Astrocyte (in vitro differentiated cells and primary cell): ENCODE measurements around the gene SMTNL1. TPM values are rescaled to one million over a fixed set of nuclear protein-coding genes. Genes with fewer than 3 reads are reported as not detected.
A peak's percentile ranks its signal among the peaks of the same experiment; 100 is the strongest.

Experiments
- DNase-seq: peaks from one replicate; pipeline ENCODE4 v3.0.0-alpha.2; 2010; ENCODE audit warnings: low read depth
- FAIRE-seq: peaks from 2 replicates; lab custom pipeline; 2011; peaks lifted over from hg19 to GRCh38; lab: Jason Lieb, UNC
- H2AFZ ChIP-seq: 2 replicates; pipeline ENCODE4 v1.6.0; 2012; ENCODE audit warnings: low read depth, low read length, inconsistent platforms
- H3K27ac ChIP-seq: 2 replicates; pipeline ENCODE4 v1.5.1; 2011; ENCODE audit warnings: low read depth, low read length, inconsistent platforms
- H3K27me3 ChIP-seq: 2 replicates; pipeline ENCODE4 v1.6.0; 2011; ENCODE audit warnings: low read length, inconsistent platforms; ENCODE audit not compliant: insufficient read depth
- H3K36me3 ChIP-seq: 2 replicates; pipeline ENCODE4 v1.5.1; 2011; ENCODE audit warnings: low read length, inconsistent platforms; ENCODE audit not compliant: insufficient read depth
- H3K4me1 ChIP-seq: 2 replicates; pipeline ENCODE4 v1.5.1; 2011; ENCODE audit warnings: low read length, inconsistent platforms; ENCODE audit not compliant: insufficient read depth
- H3K4me2 ChIP-seq: 2 replicates; pipeline ENCODE4 v1.6.0; 2012; ENCODE audit warnings: low read length, inconsistent platforms
- H3K4me3 ChIP-seq: 2 replicates; pipeline ENCODE4 v1.5.1; 2011; ENCODE audit warnings: low read depth, mild to moderate bottlenecking, low read length, inconsistent platforms; ENCODE audit not compliant: insufficient read depth
- H3K79me2 ChIP-seq: 2 replicates; pipeline ENCODE4 v1.6.0; 2012; ENCODE audit warnings: mild to moderate bottlenecking, low read length, inconsistent platforms; ENCODE audit not compliant: insufficient read depth
- H3K9ac ChIP-seq: 2 replicates; pipeline ENCODE4 v1.6.0; 2012; ENCODE audit warnings: mild to moderate bottlenecking, low read length, inconsistent platforms
- H3K9me3 ChIP-seq: 2 replicates; pipeline ENCODE4 v1.5.1; 2012; ENCODE audit warnings: low read depth, mild to moderate bottlenecking, low read length, inconsistent platforms; ENCODE audit not compliant: insufficient read depth
- H4K20me1 ChIP-seq: 2 replicates; pipeline ENCODE4 v1.6.0; 2012; ENCODE audit warnings: low read length, inconsistent platforms; ENCODE audit not compliant: insufficient read depth
- H3K27ac Mint-ChIP-seq: one replicate; pipeline ENCODE4 v1.8.0; 2021; ENCODE audit warnings: mild to moderate bottlenecking, mixed read lengths; ENCODE audit not compliant: unreplicated experiment
- H3K27me3 Mint-ChIP-seq: one replicate; pipeline ENCODE4 v1.8.0; 2021; ENCODE audit warnings: low read depth, mixed read lengths; ENCODE audit not compliant: unreplicated experiment
- H3K36me3 Mint-ChIP-seq: one replicate; pipeline ENCODE4 v1.8.0; 2021; ENCODE audit warnings: low read depth, mixed read lengths; ENCODE audit not compliant: unreplicated experiment
- H3K4me1 Mint-ChIP-seq: one replicate; pipeline ENCODE4 v1.8.0; 2021; ENCODE audit warnings: low read depth, mixed read lengths; ENCODE audit not compliant: unreplicated experiment
- H3K4me3 Mint-ChIP-seq: one replicate; pipeline ENCODE4 v1.8.0; 2021; ENCODE audit warnings: mild to moderate bottlenecking, moderate library complexity, mixed read lengths; ENCODE audit not compliant: unreplicated experiment
- H3K9me3 Mint-ChIP-seq: one replicate; pipeline ENCODE4 v1.8.0; 2021; ENCODE audit warnings: mild to moderate bottlenecking, mixed read lengths; ENCODE audit not compliant: unreplicated experiment
- EZH2 ChIP-seq: IDR thresholded peaks from 2 replicates; pipeline ENCODE4 v1.6.1; 2012; ENCODE audit warnings: mild to moderate bottlenecking, low read length, inconsistent platforms; ENCODE audit not compliant: insufficient read depth
- total RNA-seq: library from RNA; stranded (reverse); gene quantifications from 2 replicates; pipeline ENCODE4 v1.2.1, GENCODE V29; 2021
- TF ChIP-seq, protein P1 (sequence below): IDR thresholded peaks from 2 replicates; pipeline ENCODE4 v1.5.1; 2011; ENCODE audit warnings: low read depth, mild to moderate bottlenecking, inconsistent platforms, low read length, moderate library complexity; ENCODE audit not compliant: insufficient read depth

The SMTNL1 gene
- total RNA-seq, 1 donor from 2014 or later: not detected

DNA sequence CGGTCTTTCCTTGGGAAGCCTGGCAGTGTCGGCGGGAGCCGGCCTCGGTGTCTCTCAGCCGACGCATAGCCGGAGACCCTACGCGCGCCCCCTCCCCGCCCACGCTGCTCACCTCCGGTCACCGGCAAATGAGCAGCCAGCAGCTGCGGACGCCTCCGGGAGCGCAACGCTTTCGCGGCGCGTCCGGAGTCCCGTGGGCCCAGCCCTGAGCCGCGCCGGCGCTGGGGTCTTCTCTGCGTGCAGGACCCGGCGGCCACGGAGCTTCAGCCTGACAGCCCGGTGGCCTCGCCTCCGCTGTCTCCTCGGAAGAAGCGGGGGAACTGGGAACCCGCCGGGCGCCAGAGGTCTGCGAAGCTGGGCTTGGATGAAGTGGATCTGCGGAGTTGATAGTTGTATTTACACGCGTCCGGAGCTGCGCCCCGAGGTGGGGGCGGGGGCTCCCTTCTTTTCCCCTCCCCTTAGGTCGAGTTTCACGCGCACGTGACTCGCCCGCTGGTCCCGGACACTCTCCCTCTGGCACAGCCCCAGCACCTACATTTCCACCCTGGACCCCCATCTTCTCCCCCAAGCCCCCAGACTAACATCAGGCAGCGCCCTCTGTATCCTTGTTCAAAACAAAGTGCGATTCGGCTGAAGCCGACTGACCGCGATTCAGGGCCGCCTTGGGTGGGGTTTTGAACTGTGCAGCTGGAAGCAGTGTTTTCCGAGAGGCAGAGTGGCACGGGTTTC lies 21.9 kb upstream of the SMTNL1 start, which contains the start of gene SLC43A1:
Gene SLC43A1 (minus strand): TSS at position 371 of the 729 bp plus-strand sequence. CDS start 1,591 bp downstream, outside the sequence.
- Histone ChIP-seq H3K4me3 (peak within 1 kb of the TSS; percentile 73), H3K9me3 (no peaks in the 10 kb centered on the region), H3K36me3 (no peaks in the 10 kb centered on the region), H4K20me1 (peaks cover 7% of the 10 kb centered on the region), H3K27ac (no peak within 1 kb of the TSS), H3K4me1 (peaks cover 11% of the 10 kb centered on the region), H3K4me2 (peak within 1 kb of the TSS; percentile 92), H3K27me3 (no peaks in the 10 kb centered on the region), H3K79me2 (no peaks in the 10 kb centered on the region), H2AFZ (peak within 1 kb of the TSS; percentile 85), H3K9ac (peak within 1 kb of the TSS; percentile 76)
- peak; percentile 39 for DNase-seq
- Mint-ChIP-seq H3K27me3 (peaks cover 24% of the 10 kb centered on the region), H3K4me1 (no peaks in the 10 kb centered on the region), H3K36me3 (no peaks in the 10 kb centered on the region), H3K4me3 (peak within 1 kb of the TSS; percentile 94), H3K27ac (no peak within 1 kb of the TSS), H3K9me3 (no peaks in the 10 kb centered on the region)
- FAIRE-seq: no peak
- TF ChIP-seq, protein P1, sequence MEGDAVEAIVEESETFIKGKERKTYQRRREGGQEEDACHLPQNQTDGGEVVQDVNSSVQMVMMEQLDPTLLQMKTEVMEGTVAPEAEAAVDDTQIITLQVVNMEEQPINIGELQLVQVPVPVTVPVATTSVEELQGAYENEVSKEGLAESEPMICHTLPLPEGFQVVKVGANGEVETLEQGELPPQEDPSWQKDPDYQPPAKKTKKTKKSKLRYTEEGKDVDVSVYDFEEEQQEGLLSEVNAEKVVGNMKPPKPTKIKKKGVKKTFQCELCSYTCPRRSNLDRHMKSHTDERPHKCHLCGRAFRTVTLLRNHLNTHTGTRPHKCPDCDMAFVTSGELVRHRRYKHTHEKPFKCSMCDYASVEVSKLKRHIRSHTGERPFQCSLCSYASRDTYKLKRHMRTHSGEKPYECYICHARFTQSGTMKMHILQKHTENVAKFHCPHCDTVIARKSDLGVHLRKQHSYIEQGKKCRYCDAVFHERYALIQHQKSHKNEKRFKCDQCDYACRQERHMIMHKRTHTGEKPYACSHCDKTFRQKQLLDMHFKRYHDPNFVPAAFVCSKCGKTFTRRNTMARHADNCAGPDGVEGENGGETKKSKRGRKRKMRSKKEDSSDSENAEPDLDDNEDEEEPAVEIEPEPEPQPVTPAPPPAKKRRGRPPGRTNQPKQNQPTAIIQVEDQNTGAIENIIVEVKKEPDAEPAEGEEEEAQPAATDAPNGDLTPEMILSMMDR: no peak
- no peak for TF ChIP-seq EZH2

- no peak for FAIRE-seq
- H2AFZ ChIP-seq: peak overlapping the region; percentile 85
- peaks cover 11% of the 10 kb centered on the region for H3K4me1 ChIP-seq
- H3K27ac ChIP-seq: no peak overlapping the region
- no peaks in the 10 kb centered on the region for H3K36me3 ChIP-seq
- H3K27ac Mint-ChIP-seq: no peak overlapping the region
- H3K9me3 Mint-ChIP-seq: no peaks in the 10 kb centered on the region
- H3K9me3 ChIP-seq: no peaks in the 10 kb centered on the region
- no peaks in the 10 kb centered on the region for H3K79me2 ChIP-seq
- TF ChIP-seq EZH2: no peak
- TF ChIP-seq, protein P1: no peak
- H3K4me1 Mint-ChIP-seq: no peaks in the 10 kb centered on the region
- peak overlapping the region; percentile 92 for H3K4me2 ChIP-seq
- peaks cover 7% of the 10 kb centered on the region for H4K20me1 ChIP-seq
- H3K4me3 ChIP-seq: peak overlapping the region; percentile 73
- H3K36me3 Mint-ChIP-seq: no peaks in the 10 kb centered on the region
- H3K27me3 Mint-ChIP-seq: peaks cover 24% of the 10 kb centered on the region
- H3K4me3 Mint-ChIP-seq: peak overlapping the region; percentile 94
- H3K27me3 ChIP-seq: no peaks in the 10 kb centered on the region
- peak overlapping the region; percentile 76 for H3K9ac ChIP-seq
- DNase-seq: no peak
These were observed 21.3 kb upstream of the SMTNL1 start for GRCh38 chr11:57516061-57516443.

DNA sequence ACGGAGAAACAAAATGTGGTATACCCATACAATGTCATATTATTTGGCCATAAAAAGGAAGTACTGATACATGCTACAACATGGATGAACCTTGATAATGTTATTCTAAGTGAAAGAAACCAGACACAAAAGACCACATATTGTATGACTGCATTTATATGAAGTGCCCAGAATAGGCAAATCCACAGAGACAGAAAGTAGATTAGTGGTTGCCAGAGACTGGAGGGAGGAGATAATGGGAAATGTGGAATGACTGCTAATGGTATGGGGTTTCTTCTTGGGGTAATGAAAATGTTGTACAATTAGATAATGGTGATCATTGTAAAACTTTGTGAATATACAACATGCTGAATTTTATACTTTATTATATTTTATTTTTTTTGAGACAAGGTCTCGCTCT lies 16.3 kb upstream of the SMTNL1 start:
- H3K4me3 ChIP-seq: no peak overlapping the region
- DNase-seq (no peak), FAIRE-seq (no peak)
- Mint-ChIP-seq H3K4me1 (no peaks in the 10 kb centered on the region), H3K27ac (no peak overlapping the region), H3K4me3 (no peak overlapping the region), H3K27me3 (peaks cover 19% of the 10 kb centered on the region), H3K9me3 (no peaks in the 10 kb centered on the region), H3K36me3 (peaks cover 3% of the 10 kb centered on the region)
- peaks cover under 1% of the 10 kb centered on the region for H3K4me1 ChIP-seq
- H3K36me3 ChIP-seq: peaks cover 3% of the 10 kb centered on the region
- TF ChIP-seq, protein P1: no peak
- no peak for TF ChIP-seq EZH2
- no peaks in the 10 kb centered on the region for H4K20me1 ChIP-seq
- H3K4me2 ChIP-seq: no peak overlapping the region
- no peak overlapping the region for H2AFZ ChIP-seq
- H3K79me2 ChIP-seq: no peaks in the 10 kb centered on the region
- no peak overlapping the region for H3K27ac ChIP-seq
- no peaks in the 10 kb centered on the region for H3K27me3 ChIP-seq
- no peak overlapping the region for H3K9ac ChIP-seq
- H3K9me3 ChIP-seq: no peaks in the 10 kb centered on the region
